RWPE1 (cell line): Measurements from ENCODE around the gene WDR7.

Source experiments
- CTCF ChIA-PET: fragments of 350-600 bp; sonication (Branson Sonifier 250); formaldehyde crosslinking; extraction: SDS; loops from one replicate; lab custom pipeline; 2021; lab: Yijun Ruan, JAX
- POLR2A ChIA-PET: fragments of 400-600 bp; formaldehyde crosslinking; extraction: SDS; loops from one replicate; lab custom pipeline; 2020; ENCODE audit warnings: antibody characterized with exemption; ENCODE audit not compliant: low non-redundant PET; lab: Yijun Ruan, JAX
- DNase-seq: peaks from one replicate; pipeline ENCODE4 v3.0.0; 2012; ENCODE audit warnings: low spot score
- H3K27ac ChIP-seq: fragments of 450-650 bp; 2 replicates; pipeline ENCODE4 v1.5.1; 2017
- TF ChIP-seq, protein P1 (sequence below): fragments of 450-650 bp; conservative IDR thresholded peaks from 2 replicates; pipeline ENCODE4 v1.5.1; 2017; ENCODE audit warnings: low read depth, mild to moderate bottlenecking

The WDR7 gene

GRCh38 chr18:57062178-57062577 is 411.0 kb downstream of the WDR7 start:
- TF ChIP-seq, protein P1, sequence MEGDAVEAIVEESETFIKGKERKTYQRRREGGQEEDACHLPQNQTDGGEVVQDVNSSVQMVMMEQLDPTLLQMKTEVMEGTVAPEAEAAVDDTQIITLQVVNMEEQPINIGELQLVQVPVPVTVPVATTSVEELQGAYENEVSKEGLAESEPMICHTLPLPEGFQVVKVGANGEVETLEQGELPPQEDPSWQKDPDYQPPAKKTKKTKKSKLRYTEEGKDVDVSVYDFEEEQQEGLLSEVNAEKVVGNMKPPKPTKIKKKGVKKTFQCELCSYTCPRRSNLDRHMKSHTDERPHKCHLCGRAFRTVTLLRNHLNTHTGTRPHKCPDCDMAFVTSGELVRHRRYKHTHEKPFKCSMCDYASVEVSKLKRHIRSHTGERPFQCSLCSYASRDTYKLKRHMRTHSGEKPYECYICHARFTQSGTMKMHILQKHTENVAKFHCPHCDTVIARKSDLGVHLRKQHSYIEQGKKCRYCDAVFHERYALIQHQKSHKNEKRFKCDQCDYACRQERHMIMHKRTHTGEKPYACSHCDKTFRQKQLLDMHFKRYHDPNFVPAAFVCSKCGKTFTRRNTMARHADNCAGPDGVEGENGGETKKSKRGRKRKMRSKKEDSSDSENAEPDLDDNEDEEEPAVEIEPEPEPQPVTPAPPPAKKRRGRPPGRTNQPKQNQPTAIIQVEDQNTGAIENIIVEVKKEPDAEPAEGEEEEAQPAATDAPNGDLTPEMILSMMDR, result no peak
- ChIA-PET CTCF (no interaction called here), POLR2A (no interaction called here)
- no peak overlapping the region for H3K27ac ChIP-seq
- DNase-seq, result no peak

DNA sequence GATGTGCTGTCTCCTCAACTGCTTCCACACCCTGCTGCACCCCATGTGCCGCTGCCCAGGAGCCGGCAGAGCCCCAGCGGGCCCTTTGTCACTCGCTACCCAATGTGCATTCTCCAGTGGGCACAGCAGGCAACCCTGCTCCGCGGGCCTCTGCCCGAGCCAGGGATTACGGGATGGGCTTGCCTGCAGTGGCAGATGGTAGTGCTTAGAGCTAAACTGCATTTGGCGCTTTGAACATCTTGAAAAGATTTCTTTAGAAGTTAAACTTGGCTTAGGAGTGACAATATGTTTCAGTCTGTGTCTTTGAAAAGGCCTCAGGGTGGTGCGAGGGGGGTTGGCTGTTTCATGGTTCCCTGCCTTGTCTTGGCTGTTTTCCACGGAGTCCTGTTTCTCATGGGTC is 411.7 kb downstream of the WDR7 start:
- no peak for DNase-seq
- CTCF ChIA-PET, result no interaction called here
- POLR2A ChIA-PET, result no interaction called here
- H3K27ac ChIP-seq, result no peak overlapping the region
- TF ChIP-seq, protein P1, result no peak

- DNase-seq, result no peak
- ChIA-PET POLR2A (no interaction called here), CTCF (no interaction called here)
- H3K27ac ChIP-seq, result no peak overlapping the region
- TF ChIP-seq, protein P1, result no peak
Measured at GRCh38 chr18:57063601-57064103, 412.5 kb downstream of the WDR7 start.

DNA sequence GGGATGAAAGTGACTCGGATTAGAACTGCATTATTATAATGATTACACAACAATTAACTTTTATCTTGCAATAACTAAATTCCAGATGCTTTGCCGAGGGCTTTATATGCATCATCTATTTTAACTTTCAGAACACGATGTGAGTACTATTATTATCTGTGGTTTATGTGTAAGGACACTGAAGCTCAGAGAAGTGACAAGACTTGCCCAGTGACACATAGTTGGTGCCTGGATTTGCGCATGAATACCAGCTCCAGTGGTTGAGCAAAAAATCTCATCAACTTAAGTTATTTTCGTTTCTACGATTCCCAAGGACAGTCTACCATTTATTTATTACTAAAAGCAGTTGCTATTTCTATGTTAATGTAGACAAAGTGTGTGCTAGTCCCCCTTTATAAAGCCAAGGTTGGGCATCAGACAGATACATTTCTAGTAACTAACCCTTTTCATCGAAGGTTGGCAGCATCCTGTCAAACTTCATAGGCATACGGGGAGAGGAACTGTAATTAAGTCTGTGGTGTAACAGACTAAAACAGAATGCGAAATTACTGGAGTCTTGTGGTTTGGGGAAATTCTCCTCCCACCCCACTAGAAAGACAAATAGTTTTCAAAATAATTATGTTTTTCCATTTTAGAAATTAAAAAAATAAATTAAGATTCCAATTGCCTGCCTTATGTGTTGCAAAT is 422.5 kb downstream of the WDR7 start:
- no peak for DNase-seq
- TF ChIP-seq, protein P1, result no peak
- CTCF ChIA-PET, result no interaction called here
- POLR2A ChIA-PET, result no interaction called here
- no peak overlapping the region for H3K27ac ChIP-seq

DNA sequence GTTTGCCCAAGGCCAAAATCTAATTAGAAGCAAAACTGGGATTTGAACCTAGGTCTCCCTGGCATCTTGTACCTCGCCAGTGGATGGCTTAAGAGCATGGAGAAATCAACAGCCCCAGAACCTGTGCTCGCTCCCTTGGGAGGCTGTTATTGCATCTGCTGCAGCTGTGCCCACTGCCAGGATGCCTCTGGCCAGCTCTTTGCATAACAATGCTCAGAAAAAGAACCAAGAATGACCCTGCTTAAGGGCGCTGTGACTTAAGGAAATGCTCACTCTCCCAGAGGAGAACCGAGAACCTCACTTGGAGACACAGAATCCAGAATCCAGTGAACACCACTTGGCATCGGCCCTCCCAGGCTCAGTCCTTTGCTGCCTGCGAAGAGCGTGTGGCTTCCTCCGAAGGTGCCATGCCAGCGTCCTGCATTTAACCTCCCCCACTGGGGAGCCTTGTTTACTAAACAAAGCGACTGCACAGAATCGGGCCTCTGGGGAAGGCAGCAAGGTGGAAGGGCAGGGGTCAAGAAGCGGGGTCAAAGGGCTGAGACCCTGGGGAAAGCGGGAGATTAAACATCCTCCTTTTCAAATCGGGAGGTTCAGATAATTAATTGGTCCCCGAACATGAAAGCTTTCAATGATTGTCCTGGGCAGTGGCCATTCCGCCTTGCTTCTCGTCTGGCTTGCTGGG is 424.7 kb downstream of the WDR7 start:
- ChIA-PET POLR2A (no interaction called here), CTCF (no interaction called here)
- TF ChIP-seq, protein P1, result no peak
- H3K27ac ChIP-seq, result no peak overlapping the region
- DNase-seq, result no peak

DNA sequence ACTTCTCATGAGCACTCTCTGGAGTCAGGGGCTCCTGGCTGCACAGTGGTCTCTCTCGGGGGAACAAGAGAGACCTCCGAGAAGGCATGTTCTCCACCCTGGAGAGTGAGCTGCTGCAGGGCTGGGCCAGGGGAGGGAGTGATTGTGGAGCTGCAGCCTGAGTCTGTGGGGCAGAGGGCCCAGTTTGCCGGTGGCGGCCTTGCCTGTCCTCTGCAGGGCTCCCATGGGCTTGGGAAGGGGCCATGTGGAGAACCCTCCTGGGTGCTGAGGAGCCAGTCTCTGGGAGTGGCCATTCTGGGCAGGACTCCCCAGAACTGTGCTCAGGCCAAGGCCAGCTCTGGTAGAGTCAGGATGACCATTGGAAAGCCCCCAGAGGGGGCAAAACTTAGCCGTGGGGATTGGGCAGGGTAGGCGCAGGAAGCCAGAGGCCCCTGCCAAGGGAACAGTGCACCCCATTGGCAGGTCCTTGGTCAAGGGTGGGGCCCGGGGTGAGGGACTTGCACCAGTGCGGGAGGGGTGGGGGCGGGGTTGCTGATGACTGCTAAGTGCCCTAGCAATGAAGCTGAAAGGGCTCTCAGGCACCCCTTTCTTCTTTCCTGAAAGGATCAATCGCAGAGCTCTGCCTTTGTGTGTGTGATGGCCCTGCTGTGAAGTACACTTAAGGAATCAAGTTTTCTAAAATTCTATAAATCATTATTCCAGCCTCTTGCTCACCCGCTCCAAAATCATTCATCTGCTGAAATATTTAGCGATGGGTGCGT is 426.0 kb downstream of the WDR7 start:
- CTCF ChIA-PET, result no interaction called here
- DNase-seq, result no peak
- POLR2A ChIA-PET, result no interaction called here
- TF ChIP-seq, protein P1, result no peak
- H3K27ac ChIP-seq, result no peak overlapping the region
